GM18526 (cell line): ENCODE data around the gene FRAS1.

ENCODE experiments used
- POLR2A ChIP-seq: IDR thresholded peaks from 3 replicates; pipeline ENCODE4 v1.6.1; 2011; ENCODE audit not compliant: insufficient read length; ENCODE audit errors: extremely low read depth

FRAS1 gene

GRCh38 chr4:78581618-78582017 lies 524.5 kb downstream of the FRAS1 start:
- TF ChIP-seq POLR2A: no peak

GRCh38 chr4:78584863-78585547 lies 527.9 kb downstream of the FRAS1 start:
- TF ChIP-seq POLR2A: no peak

GRCh38 chr4:78585633-78586032 lies 528.5 kb downstream of the FRAS1 start:
- no peak for TF ChIP-seq POLR2A

GRCh38 chr4:78588894-78589545 lies 531.9 kb downstream of the FRAS1 start:
- no peak for TF ChIP-seq POLR2A

- TF ChIP-seq POLR2A: no peak
Measured at GRCh38 chr4:78591404-78591803, 534.3 kb downstream of the FRAS1 start.

- TF ChIP-seq POLR2A: no peak
Measured at GRCh38 chr4:78592088-78592783, 535.1 kb downstream of the FRAS1 start.
